K562 (cell line): ENCODE results near the gene AFF1. TPM values are rescaled to one million over a fixed set of nuclear protein-coding genes. Genes with fewer than 3 reads are reported as not detected.

Experiments
- ARID1B ChIP-seq: fragments of 450-650 bp; IDR thresholded peaks from 2 replicates; pipeline ENCODE4 v1.6.1; 2016; ENCODE audit warnings: antibody characterized with exemption, mild to moderate bottlenecking, inconsistent platforms
- BRD9 ChIP-seq: fragments of 450-650 bp; IDR thresholded peaks from 2 replicates; pipeline ENCODE4 v1.6.1; 2018; ENCODE audit warnings: low read depth; ENCODE audit not compliant: partially characterized antibody
- CBFA2T3 ChIP-seq: fragments of 450-650 bp; IDR thresholded peaks from 2 replicates; pipeline ENCODE4 v1.6.1; 2017
- ELF4 ChIP-seq: fragments of 450-650 bp; formaldehyde crosslinking; IDR thresholded peaks from 2 replicates; pipeline ENCODE4 v1.4.0; 2022; ENCODE audit warnings: missing genetic modification characterization
- GATAD2B ChIP-seq: fragments of 450-650 bp; IDR thresholded peaks from 2 replicates; pipeline ENCODE4 v1.6.1; 2017; ENCODE audit warnings: mild to moderate bottlenecking, borderline replicate concordance
- HMG20B ChIP-seq: fragments of 250-450 bp; sonication (Bioruptor Pico); IDR thresholded peaks from 2 replicates; pipeline ENCODE4 v1.5.0; 2021; ENCODE audit warnings: mild to moderate bottlenecking
- JUNB ChIP-seq: fragments of 450-650 bp; formaldehyde crosslinking; conservative IDR thresholded peaks from 2 replicates; pipeline ENCODE4 v1.4.0; 2020; ENCODE audit warnings: mild to moderate bottlenecking
- KAT7 ChIP-seq: sonication (generic); formaldehyde crosslinking; IDR thresholded peaks from 2 replicates; pipeline ENCODE4 v1.8.0; 2022; ENCODE audit warnings: missing genetic modification reagents, mild to moderate bottlenecking, borderline replicate concordance
- MAFG ChIP-seq: fragments of 450-650 bp; conservative IDR thresholded peaks from 2 replicates; pipeline ENCODE4 v1.6.1; 2016; ENCODE audit warnings: missing genetic modification characterization, missing compliant biosample characterization
- MTA2 ChIP-seq: fragments of 450-650 bp; IDR thresholded peaks from 2 replicates; pipeline ENCODE4 v1.6.1; 2016; ENCODE audit warnings: low read depth
- POLR2H ChIP-seq: IDR thresholded peaks from 2 replicates; pipeline ENCODE4 v1.6.1; 2016; ENCODE audit warnings: missing genetic modification characterization, low read depth, mild to moderate bottlenecking, control low read depth, missing compliant biosample characterization, moderate library complexity
- PTTG1 ChIP-seq: fragments of 450-650 bp; IDR thresholded peaks from 2 replicates; pipeline ENCODE4 v1.6.1; 2016; ENCODE audit warnings: low read depth, mild to moderate bottlenecking, missing genetic modification characterization, missing compliant biosample characterization
- SRSF3 ChIP-seq: fragments of 200-400 bp; formaldehyde crosslinking; IDR thresholded peaks from 2 replicates; pipeline ENCODE4 v1.6.1; 2016; ENCODE audit warnings: mild to moderate bottlenecking, low read length, moderate library complexity; ENCODE audit not compliant: insufficient read depth
- TAL1 ChIP-seq: fragments of 450-650 bp; IDR thresholded peaks from 2 replicates; pipeline ENCODE4 v1.6.1; 2016; ENCODE audit warnings: mild to moderate bottlenecking
- ZBTB8A ChIP-seq: fragments of 450-650 bp; IDR thresholded peaks from 2 replicates; pipeline ENCODE4 v1.6.1; 2018; ENCODE audit warnings: mild to moderate bottlenecking, moderate library complexity; ENCODE audit not compliant: partially characterized antibody
- ZC3H11A ChIP-seq: IDR thresholded peaks from 2 replicates; pipeline ENCODE4 v1.6.1; 2012; ENCODE audit warnings: low read depth, low read length, improper control_type of control experiment
- ZFP1 ChIP-seq: fragments of 450-650 bp; formaldehyde crosslinking; IDR thresholded peaks from 2 replicates; pipeline ENCODE4 v1.4.0; 2020; ENCODE audit warnings: mild to moderate bottlenecking, mixed read lengths
- ZNF311 ChIP-seq: fragments of 250-450 bp; sonication (Bioruptor Pico); IDR thresholded peaks from 2 replicates; pipeline ENCODE4 v1.4.0; 2020; ENCODE audit warnings: mild to moderate bottlenecking, moderate library complexity
- ZNF780A ChIP-seq: fragments of 250-450 bp; sonication (Bioruptor Pico); IDR thresholded peaks from 2 replicates; pipeline ENCODE4 v1.5.0; 2021; ENCODE audit warnings: mild to moderate bottlenecking
- polyA plus RNA-seq, 8 experiments: library from polyadenylated mRNA; depleted of rRNA in 4 of 8; stranded (reverse) in 5 of 8; unstranded in 3 of 8; fragments of >200 nt; fragmentation: Nextera tagmentation in 2 of 8; fragmentation: Illumina TruSeq in 1 of 8; extraction: Ambion mirVana in 2 of 8; extraction: Trizol in 1 of 8; gene quantifications; 2 replicates each; pipeline versions ENCODE4 v1.2.1 to v1.2.3, GENCODE V29; 2011 to 2014; ENCODE audit warnings: inconsistent platforms in 1 of 8, missing spikeins in 1 of 8
- total RNA-seq, 7 experiments: library from RNA; depleted of rRNA in 6 of 7; stranded (reverse); fragments of >200 nt in 6 of 7; fragmentation: Illumina TruSeq in 2 of 7; extraction: Trizol in 2 of 7; gene quantifications; 2 replicates each; pipeline versions ENCODE4 v1.2.1 to v1.2.3, GENCODE V29; 2011 to 2021; ENCODE audit warnings: low replicate concordance in 1 of 7
- TF ChIP-seq, protein P1 (sequence below): sonication (generic); formaldehyde crosslinking; IDR thresholded peaks from 2 replicates; pipeline ENCODE4 v1.8.0; 2023; ENCODE audit warnings: missing genetic modification reagents, mild to moderate bottlenecking, borderline replicate concordance
- TF ChIP-seq, protein P2 (sequence below): fragments of 250-450 bp; sonication (Bioruptor Pico); IDR thresholded peaks from 2 replicates; pipeline ENCODE4 v1.4.0; 2020; ENCODE audit warnings: mild to moderate bottlenecking
- TF ChIP-seq, protein P3 (sequence below): fragments of 450-650 bp; IDR thresholded peaks from 2 replicates; pipeline ENCODE4 v1.6.1; 2016; ENCODE audit warnings: low read depth, mild to moderate bottlenecking, moderate library complexity

Gene AFF1
- total and polyA plus RNA-seq, 9 of the 15 experiments (the other 6 are each of a cell fraction or from before 2014, with no cell fraction given) = 4.1 to 47.5 (median 17.2) TPM

DNA sequence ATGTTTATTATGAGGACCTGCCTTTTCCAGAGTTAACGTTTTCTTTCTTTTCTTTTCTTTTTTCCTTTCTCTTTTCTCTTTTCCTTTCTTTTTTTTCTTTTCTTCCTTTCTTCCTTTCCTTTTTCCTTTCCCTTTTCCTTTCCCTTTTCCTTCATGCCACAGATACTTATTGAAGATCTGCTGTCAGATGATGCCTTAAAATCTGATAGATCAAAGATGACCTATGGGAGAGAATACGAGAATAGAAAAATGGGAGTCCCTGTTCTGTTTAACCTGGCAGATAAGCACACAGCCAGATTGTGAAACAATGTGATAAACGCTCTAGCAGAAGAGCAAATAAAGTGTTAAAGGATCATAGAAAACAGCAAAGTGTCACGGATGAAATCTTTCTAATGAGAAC, 38.9 kb downstream of the AFF1 start (continued):
- no peak for TF ChIP-seq MAFG (tag)
- no peak for TF ChIP-seq SRSF3
- TF ChIP-seq GATAD2B = 0 out of 2 replicates have a peak, but pooled peaks have one; percentile 62
- TF ChIP-seq, protein P1, sequence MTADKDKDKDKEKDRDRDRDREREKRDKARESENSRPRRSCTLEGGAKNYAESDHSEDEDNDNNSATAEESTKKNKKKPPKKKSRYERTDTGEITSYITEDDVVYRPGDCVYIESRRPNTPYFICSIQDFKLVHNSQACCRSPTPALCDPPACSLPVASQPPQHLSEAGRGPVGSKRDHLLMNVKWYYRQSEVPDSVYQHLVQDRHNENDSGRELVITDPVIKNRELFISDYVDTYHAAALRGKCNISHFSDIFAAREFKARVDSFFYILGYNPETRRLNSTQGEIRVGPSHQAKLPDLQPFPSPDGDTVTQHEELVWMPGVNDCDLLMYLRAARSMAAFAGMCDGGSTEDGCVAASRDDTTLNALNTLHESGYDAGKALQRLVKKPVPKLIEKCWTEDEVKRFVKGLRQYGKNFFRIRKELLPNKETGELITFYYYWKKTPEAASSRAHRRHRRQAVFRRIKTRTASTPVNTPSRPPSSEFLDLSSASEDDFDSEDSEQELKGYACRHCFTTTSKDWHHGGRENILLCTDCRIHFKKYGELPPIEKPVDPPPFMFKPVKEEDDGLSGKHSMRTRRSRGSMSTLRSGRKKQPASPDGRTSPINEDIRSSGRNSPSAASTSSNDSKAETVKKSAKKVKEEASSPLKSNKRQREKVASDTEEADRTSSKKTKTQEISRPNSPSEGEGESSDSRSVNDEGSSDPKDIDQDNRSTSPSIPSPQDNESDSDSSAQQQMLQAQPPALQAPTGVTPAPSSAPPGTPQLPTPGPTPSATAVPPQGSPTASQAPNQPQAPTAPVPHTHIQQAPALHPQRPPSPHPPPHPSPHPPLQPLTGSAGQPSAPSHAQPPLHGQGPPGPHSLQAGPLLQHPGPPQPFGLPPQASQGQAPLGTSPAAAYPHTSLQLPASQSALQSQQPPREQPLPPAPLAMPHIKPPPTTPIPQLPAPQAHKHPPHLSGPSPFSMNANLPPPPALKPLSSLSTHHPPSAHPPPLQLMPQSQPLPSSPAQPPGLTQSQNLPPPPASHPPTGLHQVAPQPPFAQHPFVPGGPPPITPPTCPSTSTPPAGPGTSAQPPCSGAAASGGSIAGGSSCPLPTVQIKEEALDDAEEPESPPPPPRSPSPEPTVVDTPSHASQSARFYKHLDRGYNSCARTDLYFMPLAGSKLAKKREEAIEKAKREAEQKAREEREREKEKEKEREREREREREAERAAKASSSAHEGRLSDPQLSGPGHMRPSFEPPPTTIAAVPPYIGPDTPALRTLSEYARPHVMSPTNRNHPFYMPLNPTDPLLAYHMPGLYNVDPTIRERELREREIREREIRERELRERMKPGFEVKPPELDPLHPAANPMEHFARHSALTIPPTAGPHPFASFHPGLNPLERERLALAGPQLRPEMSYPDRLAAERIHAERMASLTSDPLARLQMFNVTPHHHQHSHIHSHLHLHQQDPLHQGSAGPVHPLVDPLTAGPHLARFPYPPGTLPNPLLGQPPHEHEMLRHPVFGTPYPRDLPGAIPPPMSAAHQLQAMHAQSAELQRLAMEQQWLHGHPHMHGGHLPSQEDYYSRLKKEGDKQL (CRISPR knock-in tag) = no peak
- no peak for TF ChIP-seq ELF4
- no peak for TF ChIP-seq KAT7 (CRISPR knock-in tag)
- TF ChIP-seq ZBTB8A = no peak
- peak; percentile 12; the same call in 1 of the 2 replicates for TF ChIP-seq TAL1
- TF ChIP-seq MTA2 = 0 out of 2 replicates have a peak, but pooled peaks have one; percentile 7
- peak; percentile 46 for TF ChIP-seq CBFA2T3
- no peak for TF ChIP-seq ZNF311
- TF ChIP-seq, protein P2, sequence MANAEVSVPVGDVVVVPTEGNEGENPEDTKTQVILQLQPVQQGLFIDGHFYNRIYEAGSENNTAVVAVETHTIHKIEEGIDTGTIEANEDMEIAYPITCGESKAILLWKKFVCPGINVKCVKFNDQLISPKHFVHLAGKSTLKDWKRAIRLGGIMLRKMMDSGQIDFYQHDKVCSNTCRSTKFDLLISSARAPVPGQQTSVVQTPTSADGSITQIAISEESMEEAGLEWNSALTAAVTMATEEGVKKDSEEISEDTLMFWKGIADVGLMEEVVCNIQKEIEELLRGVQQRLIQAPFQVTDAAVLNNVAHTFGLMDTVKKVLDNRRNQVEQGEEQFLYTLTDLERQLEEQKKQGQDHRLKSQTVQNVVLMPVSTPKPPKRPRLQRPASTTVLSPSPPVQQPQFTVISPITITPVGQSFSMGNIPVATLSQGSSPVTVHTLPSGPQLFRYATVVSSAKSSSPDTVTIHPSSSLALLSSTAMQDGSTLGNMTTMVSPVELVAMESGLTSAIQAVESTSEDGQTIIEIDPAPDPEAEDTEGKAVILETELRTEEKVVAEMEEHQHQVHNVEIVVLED (CRISPR knock-in tag) = no peak
- TF ChIP-seq, protein P3, sequence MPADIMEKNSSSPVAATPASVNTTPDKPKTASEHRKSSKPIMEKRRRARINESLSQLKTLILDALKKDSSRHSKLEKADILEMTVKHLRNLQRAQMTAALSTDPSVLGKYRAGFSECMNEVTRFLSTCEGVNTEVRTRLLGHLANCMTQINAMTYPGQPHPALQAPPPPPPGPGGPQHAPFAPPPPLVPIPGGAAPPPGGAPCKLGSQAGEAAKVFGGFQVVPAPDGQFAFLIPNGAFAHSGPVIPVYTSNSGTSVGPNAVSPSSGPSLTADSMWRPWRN = 0 out of 2 replicates have a peak, but pooled peaks have one; percentile 19
- no peak for TF ChIP-seq ZFP1 (CRISPR knock-in tag)
- no peak for TF ChIP-seq HMG20B (CRISPR knock-in tag)
- TF ChIP-seq ARID1B = peak; percentile 43; the same call in 1 of the 2 replicates
- no peak for TF ChIP-seq BRD9
- no peak for TF ChIP-seq PTTG1 (tag)
- TF ChIP-seq ZC3H11A = no peak
- no peak for TF ChIP-seq JUNB (CRISPR knock-in tag)
- TF ChIP-seq ZNF780A (CRISPR knock-in tag) = no peak
- no peak for TF ChIP-seq POLR2H (tag)
